ENCODE results near the gene LRRC75B. TPM values are rescaled to one million over a fixed set of nuclear protein-coding genes. Genes with fewer than 3 reads are reported as not detected.

The LRRC75B gene
- total and polyA plus RNA-seq, 2 of the 13 experiments (the other 11 are each of a cell fraction or from before 2014, with no cell fraction given): 11.8 to 34.8 TPM

DNA sequence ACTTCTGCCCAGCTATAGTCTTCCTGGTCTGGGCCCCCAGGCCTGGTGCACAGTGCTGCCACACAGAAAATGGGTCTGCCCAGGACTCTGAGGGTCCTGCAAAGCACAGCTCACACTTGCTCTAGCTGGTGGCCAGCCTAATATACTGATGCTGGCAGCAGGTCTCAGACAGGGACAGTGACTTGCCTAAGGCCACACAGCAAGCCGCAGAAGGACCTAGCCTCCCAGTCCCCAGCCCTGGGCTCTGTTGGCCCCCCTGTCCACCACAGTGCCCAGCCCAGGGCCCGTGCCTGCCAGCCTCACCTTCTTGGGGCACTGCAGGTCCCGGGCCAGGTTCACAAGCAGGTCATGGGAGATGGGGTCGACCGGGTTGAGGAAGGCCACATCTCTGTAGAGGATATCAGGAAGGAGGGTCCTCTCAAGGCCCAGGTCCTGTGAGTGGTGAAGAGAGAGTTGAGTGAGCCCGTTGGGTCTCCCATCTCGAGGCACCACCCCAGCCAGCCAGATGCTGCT lies 3.3 kb downstream of the LRRC75B start:
- in situ Hi-C loops (cut with HindIII; ENCODE audit: extremely low pct_ligation_motif_present, low pct_unique_long_range_greater_than_20kb) (loop anchor here (5.0 kb wide), 1 partner anchor 32 kb away; the partner anchor contains the start of genes GUCD1 and SNRPD3), intact Hi-C loops (cut with micrococcal nuclease; ENCODE audit: unreplicated experiment) (no loop called here)
- H3K9ac ChIP-seq (ENCODE audit: insufficient read depth, low read depth, low read length): no peak overlapping the region
- H3K79me2 ChIP-seq (ENCODE audit: insufficient read depth, low read length): peaks cover 10% of the 10 kb centered on the region
- H3K4me1 ChIP-seq (ENCODE audit: insufficient read depth, low read length): peaks cover 79% of the 10 kb centered on the region
- TF ChIP-seq PAF1 (CRISPR knock-in tag; IDR thresholded peaks at IDR 0.05): 0 out of 2 replicates have a peak, but pooled peaks have one; percentile 19
- TF ChIP-seq ZNF768 (CRISPR knock-in tag; IDR thresholded peaks at IDR 0.05): peak; percentile 85
- no peak for TF ChIP-seq ZNF616 (CRISPR knock-in tag; IDR thresholded peaks at IDR 0.05; ENCODE audit: low read depth)
- TF ChIP-seq POLR2A (IDR thresholded peaks at IDR 0.05; ENCODE audit: insufficient read depth in 1 of 2, low read depth in 2 of 2, low read length in 2 of 2): peak in 1 of 2 experiments; percentile 25; a peak in 1 of 4 replicates
- ChIA-PET POLR2A (interaction anchor here (1.1 to 2.8 kb wide), 4 partner anchors 11 to 39 kb away, joined by 5 to 17 read pairs (median 8); no protein-coding TSS in a partner anchor), CTCF (ENCODE audit: low intra/inter-chr PET ratio, low total read pairs) (no interaction called here)
- no peak for FAIRE-seq
- H3K27me3 ChIP-seq (ENCODE audit: control insufficient read depth in 1 of 2, insufficient read depth in 2 of 2, low read length in 2 of 2): no peaks in the 10 kb centered on the region; a peak in 1 of 5 replicates
- H3K36me3 ChIP-seq (replicated peaks in 1 of 2; ENCODE audit: control insufficient read depth in 1 of 2, insufficient read depth in 2 of 2, low read length in 2 of 2): peaks cover 8 to 19% of the 10 kb centered on the region in 2 experiments; a peak in 4 of 5 replicates
- no peak overlapping the region for H3K4me3 ChIP-seq (replicated peaks in 1 of 3; ENCODE audit: insufficient read depth in 1 of 3, low read depth in 2 of 3, low read length in 3 of 3)
- DNase-seq (ENCODE audit: low spot score): no peak
- no peak for ATAC-seq
- 94% methylated on average over 6 of the region's 7 CpGs for WGBS (ENCODE audit: low lambda C conversion rate)
- H3K27ac ChIP-seq (ENCODE audit: extremely low read length, insufficient read depth, low read length): no peak overlapping the region
- H2AFZ ChIP-seq (ENCODE audit: low read length): no peak overlapping the region
- no peaks in the 10 kb centered on the region for H4K20me1 ChIP-seq (ENCODE audit: insufficient read depth, low read length)
- no peaks in the 10 kb centered on the region for H3K9me3 ChIP-seq (ENCODE audit: low read length)
- BruUV-seq (replicated peaks): no TSS peak
- no peak overlapping the region; the same call in 1 of the 2 replicates for H3K4me2 ChIP-seq (ENCODE audit: low read depth, low read length)

DNA sequence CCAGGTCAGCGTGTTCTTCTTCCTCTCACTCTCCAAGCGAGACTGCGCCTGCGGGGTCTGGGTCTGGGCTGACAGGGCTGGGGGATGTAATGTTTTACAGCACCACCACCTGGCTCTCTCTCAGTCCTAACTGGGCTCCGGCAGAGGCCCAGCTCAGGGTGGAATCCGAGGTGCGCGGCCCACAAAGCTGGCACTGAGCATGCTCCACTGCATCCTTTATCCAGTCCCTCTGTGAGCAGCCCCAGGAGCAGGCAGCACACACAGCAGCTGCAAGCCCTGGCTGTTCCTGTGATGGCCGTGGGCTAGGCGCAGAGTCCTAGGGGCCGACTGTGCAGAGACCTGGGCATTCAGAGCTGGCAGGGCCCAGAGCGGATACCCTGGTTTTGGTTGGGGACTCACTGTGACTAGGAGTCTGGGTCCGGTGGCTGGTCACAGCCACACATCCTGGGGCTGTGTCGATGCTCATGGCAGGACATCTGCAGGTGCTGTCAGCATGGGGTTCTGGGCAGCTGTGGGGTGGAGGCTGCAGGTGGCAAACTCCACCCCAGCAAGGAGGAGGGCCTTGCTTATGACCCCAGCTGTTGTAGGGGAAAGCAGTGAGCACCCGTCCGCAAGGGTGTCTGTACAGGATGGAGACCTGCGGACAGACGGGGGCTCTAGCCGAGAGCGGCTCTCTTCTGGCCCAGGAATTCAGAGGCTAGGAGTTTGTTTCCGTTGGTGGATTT lies 4.0 kb downstream of the LRRC75B start:
- no peaks in the 10 kb centered on the region for H4K20me1 ChIP-seq (ENCODE audit: insufficient read depth, low read length)
- peaks cover 10% of the 10 kb centered on the region for H3K79me2 ChIP-seq (ENCODE audit: insufficient read depth, low read length)
- peak overlapping the region in 1 of 3 experiments; percentile 19; a peak in 1 of 6 replicates for H3K4me3 ChIP-seq (replicated peaks in 1 of 3; ENCODE audit: insufficient read depth in 1 of 3, low read depth in 2 of 3, low read length in 3 of 3)
- peak overlapping the region; percentile 28; the same call in 1 of the 2 replicates for H3K4me2 ChIP-seq (ENCODE audit: low read depth, low read length)
- H3K4me1 ChIP-seq (ENCODE audit: insufficient read depth, low read length): peaks cover 79% of the 10 kb centered on the region
- in situ Hi-C loops (cut with HindIII; ENCODE audit: extremely low pct_ligation_motif_present, low pct_unique_long_range_greater_than_20kb): no loop called here
- intact Hi-C loops (cut with micrococcal nuclease; ENCODE audit: unreplicated experiment): loop anchor here (1.0 kb wide), 1 partner anchor 40 kb away; no protein-coding TSS in a partner anchor
- 94% methylated on average over 13 of the region's 21 CpGs for WGBS (ENCODE audit: low lambda C conversion rate)
- CTCF ChIA-PET (ENCODE audit: low intra/inter-chr PET ratio, low total read pairs): no interaction called here
- DNase-seq (ENCODE audit: low spot score) (no peak), FAIRE-seq (no peak), ATAC-seq (no peak)
- no peaks in the 10 kb centered on the region for H3K9me3 ChIP-seq (ENCODE audit: low read length)
- no peaks in the 10 kb centered on the region; a peak in 1 of 5 replicates for H3K27me3 ChIP-seq (ENCODE audit: control insufficient read depth in 1 of 2, insufficient read depth in 2 of 2, low read length in 2 of 2)
- POLR2A ChIA-PET: interaction anchor here (1.1 to 2.8 kb wide), 4 partner anchors 10 to 39 kb away, joined by 5 to 17 read pairs (median 8); no protein-coding TSS in a partner anchor
- H3K9ac ChIP-seq (ENCODE audit: insufficient read depth, low read depth, low read length): peak overlapping the region; percentile 34
- H3K36me3 ChIP-seq (replicated peaks in 1 of 2; ENCODE audit: control insufficient read depth in 1 of 2, insufficient read depth in 2 of 2, low read length in 2 of 2): peaks cover 8 to 19% of the 10 kb centered on the region in 2 experiments; a peak in 4 of 5 replicates
- H2AFZ ChIP-seq (ENCODE audit: low read length): no peak overlapping the region
- H3K27ac ChIP-seq (ENCODE audit: extremely low read length, insufficient read depth, low read length): peak overlapping the region; percentile 15
- BruUV-seq (replicated peaks): no TSS peak
- TF ChIP-seq, protein P1, sequence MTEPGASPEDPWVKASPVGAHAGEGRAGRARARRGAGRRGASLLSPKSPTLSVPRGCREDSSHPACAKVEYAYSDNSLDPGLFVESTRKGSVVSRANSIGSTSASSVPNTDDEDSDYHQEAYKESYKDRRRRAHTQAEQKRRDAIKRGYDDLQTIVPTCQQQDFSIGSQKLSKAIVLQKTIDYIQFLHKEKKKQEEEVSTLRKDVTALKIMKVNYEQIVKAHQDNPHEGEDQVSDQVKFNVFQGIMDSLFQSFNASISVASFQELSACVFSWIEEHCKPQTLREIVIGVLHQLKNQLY (CRISPR knock-in tag; IDR thresholded peaks at IDR 0.05): no peak
- TF ChIP-seq RBM39 (IDR thresholded peaks at IDR 0.05; ENCODE audit: low read depth, low read length, poor library complexity, severe bottlenecking) (peak; percentile 39), FIP1L1 (IDR thresholded peaks at IDR 0.05; ENCODE audit: borderline replicate concordance, insufficient read depth, low read depth, low read length) (0 out of 2 replicates have a peak, but pooled peaks have one; percentile 55), TFAP4 (IDR thresholded peaks at IDR 0.05; ENCODE audit: borderline replicate concordance, low read depth) (peak; percentile 0; the same call in 1 of the 2 replicates), AGO2 (optimal IDR thresholded peaks at IDR 0.05; ENCODE audit: low read depth, low read length) (peak; percentile 63), SNAI1 (CRISPR knock-in tag; IDR thresholded peaks at IDR 0.05; ENCODE audit: borderline replicate concordance) (no peak), HNRNPLL (IDR thresholded peaks at IDR 0.05; ENCODE audit: low read depth, low read length, poor library complexity, severe bottlenecking) (peak; percentile 17), TBX2 (CRISPR knock-in tag; IDR thresholded peaks at IDR 0.05; ENCODE audit: borderline replicate concordance) (no peak), ZNF263 (CRISPR knock-in tag; IDR thresholded peaks at IDR 0.05) (0 out of 2 replicates have a peak, but pooled peaks have one; percentile 38), ZBTB7A (CRISPR knock-in tag; IDR thresholded peaks at IDR 0.05) (no peak)
- TF ChIP-seq, protein P2, sequence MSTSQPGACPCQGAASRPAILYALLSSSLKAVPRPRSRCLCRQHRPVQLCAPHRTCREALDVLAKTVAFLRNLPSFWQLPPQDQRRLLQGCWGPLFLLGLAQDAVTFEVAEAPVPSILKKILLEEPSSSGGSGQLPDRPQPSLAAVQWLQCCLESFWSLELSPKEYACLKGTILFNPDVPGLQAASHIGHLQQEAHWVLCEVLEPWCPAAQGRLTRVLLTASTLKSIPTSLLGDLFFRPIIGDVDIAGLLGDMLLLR (CRISPR knock-in tag; IDR thresholded peaks at IDR 0.05): no peak

All from HepG2 (cell line).